GM18498 (cell line): Measurements from ENCODE around the gene PARPBP.
"Not testable (repeated sequence)": the region's sequence is repeated elsewhere in the genome, so short reads cannot be mapped to it uniquely, and the experiment has no call there.

Source experiments
- ATAC-seq: cut with Tn5 transposase; IDR thresholded peaks from one replicate; pipeline ENCODE4 v1.9.1; 2021; ENCODE audit warnings: mild to moderate bottlenecking, moderate library complexity; ENCODE audit not compliant: unreplicated experiment

The PARPBP gene

GRCh38 chr12:102119674-102120563 is at the start of gene PARPBP, which contains the start of gene NUP37:
PARPBP (plus strand) TSS chr12:102120183; CDS start chr12:102123889, 3,706 bp downstream.
NUP37 (minus strand) TSS chr12:102120114; CDS start chr12:102118518, 1,596 bp downstream.
- ATAC-seq, result peak; percentile 96

GRCh38 chr12:102072092-102072491 is 47.9 kb upstream of the PARPBP start:
- not testable (repeated sequence) for ATAC-seq

GRCh38 chr12:102080842-102081241 is 39.1 kb upstream of the PARPBP start:
- ATAC-seq, result no peak

- not testable (repeated sequence) for ATAC-seq
Observed at GRCh38 chr12:102089228-102089835, 30.7 kb upstream of the PARPBP start.

GRCh38 chr12:102093319-102093718 is 26.7 kb upstream of the PARPBP start:
- ATAC-seq, result no peak

GRCh38 chr12:102095677-102096263 is 24.2 kb upstream of the PARPBP start:
- no peak for ATAC-seq

GRCh38 chr12:102096855-102097254 is 23.1 kb upstream of the PARPBP start:
- no peak for ATAC-seq

- ATAC-seq, result no peak
Observed at GRCh38 chr12:102106905-102107304, 13.1 kb upstream of the PARPBP start.

GRCh38 chr12:102107970-102108369 is 12.0 kb upstream of the PARPBP start:
- no peak for ATAC-seq

- ATAC-seq, result no peak
Observed at GRCh38 chr12:102110782-102111181, 9.2 kb upstream of the PARPBP start.

GRCh38 chr12:102114212-102114611 is 5.8 kb upstream of the PARPBP start:
- ATAC-seq, result no peak

- no peak for ATAC-seq
Observed at GRCh38 chr12:102116392-102116791, 3.6 kb upstream of the PARPBP start.

GRCh38 chr12:102118874-102119273 is 1.1 kb upstream of the PARPBP start:
- no peak for ATAC-seq

- ATAC-seq, result no peak
Observed at GRCh38 chr12:102120564-102120873, 536 bp downstream of the PARPBP start.

- ATAC-seq, result no peak
Observed at GRCh38 chr12:102120886-102121285, 903 bp downstream of the PARPBP start.

- ATAC-seq, result not testable (repeated sequence)
Observed at GRCh38 chr12:102121328-102121727, 1.3 kb downstream of the PARPBP start.

GRCh38 chr12:102130720-102131119 is 10.7 kb downstream of the PARPBP start:
- ATAC-seq, result not testable (repeated sequence)

GRCh38 chr12:102131442-102131841 is 11.5 kb downstream of the PARPBP start:
- ATAC-seq, result not testable (repeated sequence)

- not testable (repeated sequence) for ATAC-seq
Observed at GRCh38 chr12:102137619-102138018, 17.6 kb downstream of the PARPBP start.

GRCh38 chr12:102142866-102143373 is 22.9 kb downstream of the PARPBP start:
- ATAC-seq, result not testable (repeated sequence)

- no peak for ATAC-seq
Observed at GRCh38 chr12:102144221-102144620, 24.2 kb downstream of the PARPBP start.
